Inflammatory macrophage (primary cell): ENCODE measurements around the gene TGIF1.

Source experiments
- DNase-seq, 2 donors: peaks; one replicate each; pipeline ENCODE4 v3.0.0-alpha.2; 2020 to 2022

TGIF1 gene

DNA sequence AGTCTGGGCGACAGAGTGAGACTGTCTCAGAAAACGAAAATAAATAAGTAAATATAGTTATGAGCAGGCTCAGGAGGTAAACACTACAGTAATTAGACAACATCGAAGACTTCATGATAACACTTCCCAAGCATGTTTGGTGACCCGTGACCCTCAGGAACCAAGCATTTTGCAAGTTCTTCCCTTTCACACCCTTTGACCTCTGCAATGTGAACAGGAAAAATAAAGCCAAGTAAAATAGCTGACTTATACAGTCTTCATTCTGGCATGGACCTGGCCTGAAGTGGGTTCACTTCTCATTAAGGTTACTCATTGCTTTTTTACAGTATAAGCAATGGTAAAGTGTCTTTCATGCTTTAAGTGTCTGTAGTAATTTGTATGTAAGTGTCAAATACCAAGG is 15.3 kb upstream of the TGIF1 start:
- DNase-seq: no peak

DNA sequence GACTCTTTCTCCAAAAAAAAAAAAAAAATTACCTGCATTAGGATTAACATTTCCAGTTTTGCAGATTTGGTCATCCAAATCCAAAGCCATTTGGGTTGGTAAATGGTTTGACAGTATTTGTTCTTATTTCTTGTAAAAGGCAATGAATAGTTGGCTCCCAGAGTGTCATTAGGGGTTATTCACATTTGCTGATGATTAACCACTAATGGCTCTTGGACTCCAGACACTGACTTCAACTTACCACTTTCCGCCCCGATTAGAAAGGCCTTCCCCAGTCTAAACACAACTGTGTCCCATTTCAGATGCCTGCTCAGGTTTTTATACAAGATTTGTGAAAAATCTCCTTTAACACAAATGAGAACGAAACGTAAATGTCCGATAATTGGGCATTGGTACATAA is 9.6 kb upstream of the TGIF1 start:
- no peak for DNase-seq

DNA sequence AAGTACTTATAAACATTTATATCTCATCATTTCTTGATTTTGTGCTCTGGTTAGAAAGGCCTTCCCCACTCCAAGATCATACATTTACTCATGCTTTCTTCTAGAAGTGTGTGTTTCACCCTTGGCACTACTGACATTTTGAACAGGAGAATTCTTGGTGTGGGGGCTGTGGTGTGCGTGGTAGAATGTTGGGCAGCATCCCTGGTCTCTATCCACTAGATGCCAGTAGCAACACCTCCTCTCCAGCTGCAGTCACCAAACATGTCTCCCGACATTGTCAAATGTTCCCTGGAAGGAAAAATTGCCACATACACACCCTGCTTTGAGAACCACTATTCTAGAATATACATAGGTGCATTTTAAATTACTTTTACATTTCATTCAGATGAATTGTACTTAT is 8.7 kb upstream of the TGIF1 start:
- peak; percentile 35 to 60 for DNase-seq

DNA sequence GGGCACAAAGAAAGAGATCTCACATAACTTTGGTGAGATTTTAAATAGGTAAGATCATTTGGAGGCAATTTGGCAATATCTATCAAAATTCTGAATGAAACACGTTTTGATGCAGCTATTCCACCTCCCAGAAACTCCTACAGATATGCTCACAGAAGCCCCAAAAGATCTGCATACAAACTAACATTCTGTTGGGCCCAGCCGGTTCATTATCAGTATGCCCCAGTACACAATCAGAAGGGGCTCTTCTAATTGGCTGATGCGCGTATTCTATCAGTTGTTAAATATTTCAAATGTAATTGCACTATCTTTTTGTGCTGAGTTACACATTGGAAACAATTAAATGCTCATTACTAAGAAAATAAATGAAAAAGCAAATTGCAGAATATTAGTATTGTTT is 7.1 kb upstream of the TGIF1 start:
- DNase-seq: no peak

DNA sequence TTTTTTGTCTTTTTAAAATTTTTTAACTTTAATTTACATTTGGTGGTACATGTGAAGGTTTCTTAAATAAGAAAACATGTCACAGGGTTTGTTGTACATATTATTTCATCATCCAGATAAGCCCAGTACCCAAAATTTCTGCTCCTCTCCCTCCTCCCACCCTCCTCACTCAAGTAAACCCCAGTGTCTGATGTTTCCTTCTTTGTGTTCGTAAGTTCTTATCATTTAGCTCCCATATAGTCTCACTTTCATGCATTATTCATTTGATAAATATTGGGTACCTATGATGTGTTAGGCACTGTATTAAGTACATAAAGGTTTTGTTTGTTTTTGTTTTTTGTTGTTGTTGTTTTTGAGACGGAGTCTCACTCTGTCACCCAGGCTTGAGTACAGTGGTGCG is 5.7 kb upstream of the TGIF1 start:
- no peak for DNase-seq

DNA sequence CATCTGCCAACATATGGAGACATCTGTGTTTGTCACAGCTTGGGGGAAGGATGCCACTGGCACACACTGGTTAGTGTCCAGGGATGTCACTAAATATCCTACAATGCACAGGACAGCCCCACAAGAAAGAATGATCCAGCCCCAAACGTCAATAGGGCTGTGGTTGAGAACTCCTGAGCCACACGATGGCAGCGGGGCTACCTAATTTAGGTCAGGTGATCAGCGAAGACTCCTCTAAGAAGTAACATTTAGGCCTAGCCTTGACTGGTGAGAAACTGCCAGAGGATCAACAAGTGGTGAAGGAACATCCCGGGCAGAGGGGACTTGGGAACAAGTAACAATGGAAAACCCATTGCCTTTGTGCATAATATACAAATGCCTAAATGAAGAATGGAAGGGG is 5.0 kb upstream of the TGIF1 start:
- DNase-seq: no peak

DNA sequence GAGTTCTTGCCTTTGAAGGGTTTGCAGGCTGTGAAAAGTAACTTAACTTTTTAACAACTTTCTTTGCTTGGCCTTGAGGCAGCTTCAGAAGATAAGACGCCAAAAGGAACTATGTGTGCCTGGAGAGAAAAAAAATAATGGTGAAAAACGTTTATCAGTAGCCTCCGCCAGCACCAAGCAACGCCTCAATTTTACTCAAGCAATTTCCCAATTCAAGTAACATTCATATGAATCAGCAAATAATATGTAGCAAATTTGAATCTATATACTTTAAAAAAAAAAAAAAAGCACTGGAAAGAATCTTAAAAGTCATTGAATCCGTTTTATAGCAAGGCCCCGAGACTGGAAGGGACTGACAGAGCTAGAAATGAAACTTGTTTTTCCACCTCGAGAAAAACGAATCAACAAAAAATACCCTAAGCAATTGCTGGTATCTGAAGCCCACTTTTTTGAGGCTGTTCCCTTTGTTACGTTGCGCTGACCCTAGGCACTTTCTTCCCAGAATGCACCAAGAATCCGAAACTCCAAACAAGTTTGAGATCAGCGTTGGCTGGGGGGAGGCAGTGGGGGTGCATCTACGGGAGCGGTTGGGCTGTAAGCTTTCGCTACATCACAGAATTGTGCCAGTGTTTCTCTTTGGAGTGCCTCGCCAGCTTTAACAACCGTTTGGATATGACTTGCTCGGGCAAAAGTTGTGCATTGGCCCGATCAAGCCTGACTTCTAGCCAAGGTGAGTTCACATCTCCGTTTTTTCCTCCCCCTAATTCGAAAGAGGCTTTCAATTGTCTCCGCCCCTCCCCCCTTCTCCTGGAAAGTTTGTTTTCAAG is 2.7 kb upstream of the TGIF1 start:
- peak; percentile 14 for DNase-seq

DNA sequence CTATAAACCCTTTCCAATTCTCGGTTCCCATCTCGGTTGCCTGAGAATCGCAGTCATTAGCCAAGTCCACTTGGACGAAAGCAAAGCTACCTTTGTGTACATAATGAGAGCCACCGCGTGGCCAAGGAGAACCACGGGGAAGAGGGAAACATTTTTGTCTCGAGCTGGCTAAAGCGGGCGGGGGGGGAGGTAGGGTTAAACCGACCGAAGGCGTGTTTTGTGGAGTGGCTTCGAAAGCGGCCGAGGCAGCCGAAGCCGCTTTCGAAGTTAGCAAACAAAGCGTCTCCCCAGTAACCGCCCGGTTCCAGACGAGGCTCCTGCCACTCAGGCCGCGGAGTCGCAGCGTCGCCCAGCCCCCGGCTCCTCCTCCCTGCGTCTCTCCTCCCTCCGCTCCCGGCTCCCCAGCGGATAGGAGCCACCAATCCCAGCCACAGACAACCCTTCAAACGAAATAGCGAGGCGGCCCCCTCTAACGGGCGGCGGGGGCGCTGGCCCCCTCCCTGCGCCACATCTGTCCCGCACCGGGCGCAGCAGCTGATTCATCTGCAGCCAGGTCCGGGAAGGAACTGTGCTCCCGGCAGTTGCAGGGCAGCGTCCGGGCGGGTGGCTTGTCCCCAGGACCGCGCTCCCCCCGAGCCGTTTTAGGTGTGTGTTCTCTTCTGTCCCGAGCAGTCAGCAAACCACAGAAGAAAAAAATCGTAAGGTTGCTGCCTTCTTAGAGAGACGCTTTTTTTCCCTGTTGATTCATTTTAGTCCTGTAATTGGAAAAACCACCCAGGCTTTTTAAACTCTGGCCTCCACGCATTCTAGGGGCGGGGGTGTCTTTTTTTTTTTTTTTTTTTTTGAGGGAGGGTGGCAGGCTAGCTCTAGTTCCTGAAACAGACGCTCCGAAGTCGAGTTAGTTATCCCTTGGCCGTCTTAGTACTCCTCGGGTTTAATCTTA is 1.8 kb upstream of the TGIF1 start:
- DNase-seq: peak; percentile 97

DNA sequence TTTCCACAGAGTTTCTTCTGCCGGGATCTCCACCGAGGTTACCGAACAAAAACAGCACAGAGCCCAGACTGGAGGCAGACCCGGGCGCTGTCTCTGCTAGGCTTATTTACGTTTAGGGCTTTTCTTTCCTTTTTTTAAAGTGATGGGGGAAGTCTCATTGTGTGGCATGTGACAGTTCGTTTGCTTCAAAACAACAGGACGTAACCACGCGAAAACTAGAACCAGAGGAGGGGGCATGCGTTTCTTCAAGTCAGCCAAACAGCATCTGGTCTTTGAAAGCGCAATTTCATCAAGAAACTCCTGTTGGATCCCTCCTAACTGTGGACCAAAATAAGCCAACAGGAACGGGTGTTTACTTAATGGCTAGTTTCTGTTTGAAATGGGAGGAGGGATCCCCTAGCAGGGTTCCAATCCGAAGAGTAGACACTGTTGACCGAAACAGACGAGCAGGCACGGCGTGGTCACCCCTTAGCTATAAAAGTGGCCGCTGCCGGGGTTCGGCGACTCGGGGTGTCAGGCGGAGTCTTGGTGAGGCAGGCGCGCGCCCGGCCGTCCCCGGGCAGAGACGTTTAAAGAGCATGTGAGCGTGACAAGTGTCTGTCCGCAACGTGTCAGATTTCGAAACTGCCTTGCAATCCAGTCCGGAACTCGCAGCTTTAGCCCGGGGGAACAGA is 997 bp upstream of the TGIF1 start:
- peak; percentile 98 to 99 for DNase-seq

DNA sequence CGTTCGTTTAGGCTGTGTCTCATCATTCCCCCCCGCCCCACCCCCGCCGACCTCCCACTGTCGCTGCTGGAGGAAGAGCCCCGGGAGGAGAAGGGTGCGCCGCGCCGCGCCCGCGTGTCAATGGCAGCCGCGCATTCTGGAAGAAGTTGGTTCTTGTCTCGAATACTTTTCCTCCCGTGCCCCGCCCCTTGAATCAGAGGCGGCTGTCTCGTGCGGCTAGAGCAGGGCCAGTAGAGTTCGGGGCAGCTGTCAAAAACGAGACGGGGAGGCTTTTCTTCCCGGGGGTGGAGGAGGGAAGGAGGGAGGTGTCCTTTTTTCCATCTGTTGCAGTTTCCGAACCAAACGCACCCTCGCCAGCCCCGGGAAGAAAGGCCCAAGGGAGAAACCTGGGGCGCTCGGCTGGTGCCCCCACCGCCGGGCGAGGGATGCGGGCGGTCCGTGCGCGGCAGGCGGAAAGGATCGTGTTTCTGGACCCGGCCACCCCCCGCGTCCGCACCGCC is 410 bp upstream of the TGIF1 start:
- DNase-seq: no peak

DNA sequence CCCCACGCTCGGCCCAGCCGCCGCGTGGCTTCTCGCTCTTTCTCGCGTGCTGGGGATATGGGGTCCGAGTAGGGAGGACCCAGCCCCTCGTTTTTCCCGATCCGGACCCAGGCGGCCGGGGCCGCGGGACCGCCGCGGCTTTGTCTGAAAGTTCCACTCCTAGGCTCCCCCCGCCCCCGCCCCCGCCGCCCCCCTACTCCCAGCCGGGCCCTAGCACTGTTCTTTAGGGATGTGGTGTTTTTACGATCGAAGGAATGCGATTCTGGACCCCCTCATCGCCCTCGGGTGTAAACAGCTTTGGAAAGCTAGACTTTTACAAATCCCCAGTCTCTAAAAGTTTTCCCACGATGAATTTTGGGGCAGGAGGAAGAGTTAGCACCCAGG is 819 bp downstream of the TGIF1 start:
- no peak for DNase-seq

DNA sequence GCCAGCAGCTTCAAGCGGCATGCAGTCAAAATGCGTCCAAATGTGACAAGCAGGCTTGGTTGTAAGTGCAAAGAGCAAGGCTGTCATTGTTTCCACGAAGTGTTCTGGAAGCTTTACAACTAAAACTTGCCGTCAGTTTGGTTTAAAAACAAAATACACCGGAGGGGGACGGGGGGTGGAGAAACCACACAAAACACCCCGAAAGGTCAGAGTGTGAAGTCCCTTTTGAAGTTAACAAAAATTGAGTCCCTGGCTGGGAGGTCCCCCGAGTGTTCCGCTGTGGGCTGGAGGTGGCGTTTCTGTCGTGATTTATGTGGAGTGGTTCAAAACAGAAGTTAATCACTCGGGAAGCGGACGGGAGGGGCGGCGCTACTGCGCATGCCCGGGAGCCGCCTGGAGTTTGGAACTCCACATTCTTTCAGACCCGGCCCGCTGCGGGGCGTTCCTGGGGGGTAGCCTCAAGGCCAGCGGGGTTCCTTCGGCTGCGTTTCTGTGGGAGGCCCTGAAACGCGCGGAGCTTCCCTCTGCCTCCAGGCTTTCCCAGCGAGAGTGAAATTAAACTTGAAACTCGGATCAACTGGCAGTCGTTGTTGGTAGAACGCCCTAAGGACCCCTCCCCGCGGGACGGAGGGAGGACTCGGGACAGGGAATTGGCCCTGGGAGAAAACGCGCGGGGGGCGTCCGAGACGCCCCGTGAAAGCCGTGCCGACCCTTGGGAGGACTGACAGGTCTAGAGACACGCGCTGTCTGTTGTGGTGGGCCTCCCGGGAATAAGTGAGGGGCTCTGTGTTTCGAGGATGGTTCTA is 1.4 kb downstream of the TGIF1 start:
- DNase-seq: peak; percentile 90 to 95

DNA sequence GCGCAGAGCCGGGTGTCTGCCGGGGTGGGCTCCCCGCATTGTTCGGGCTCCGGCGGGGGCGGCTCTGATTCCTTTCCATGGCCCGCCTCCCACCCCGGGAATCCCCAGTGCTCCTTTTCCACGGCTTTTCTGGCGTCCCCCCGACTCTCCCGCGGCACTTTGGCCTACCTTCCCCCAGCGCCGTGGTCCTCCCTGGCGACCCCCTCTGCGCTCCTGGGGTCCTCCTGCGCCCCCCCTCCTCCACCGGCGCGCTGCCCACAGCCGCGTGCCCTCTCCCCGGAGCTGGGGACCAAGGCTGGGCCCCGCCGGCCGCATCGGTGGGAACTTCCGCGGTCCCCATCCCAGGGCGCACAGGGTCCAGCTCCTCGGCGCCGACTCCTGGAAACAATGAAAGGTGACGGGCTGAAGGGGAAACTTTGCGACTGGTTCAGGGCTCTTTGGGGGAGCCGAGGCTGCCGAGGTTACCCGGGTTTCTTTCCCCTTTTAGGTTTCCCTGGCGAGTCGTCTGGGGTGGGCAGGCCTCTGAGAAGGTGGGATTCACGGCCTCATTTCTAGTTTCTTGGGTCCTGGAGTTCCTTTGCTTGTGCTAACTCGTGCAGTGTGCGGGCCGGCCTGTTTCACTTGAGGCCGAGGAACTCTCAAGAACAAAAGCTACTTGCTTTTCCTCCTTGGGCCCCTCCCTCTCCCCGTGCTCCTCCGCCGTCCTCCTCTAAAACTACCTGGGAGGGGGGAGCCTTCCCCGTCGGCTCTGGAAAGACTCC is 2.2 kb downstream of the TGIF1 start:
- DNase-seq: peak in 1 of 2 donors; percentile 26

DNA sequence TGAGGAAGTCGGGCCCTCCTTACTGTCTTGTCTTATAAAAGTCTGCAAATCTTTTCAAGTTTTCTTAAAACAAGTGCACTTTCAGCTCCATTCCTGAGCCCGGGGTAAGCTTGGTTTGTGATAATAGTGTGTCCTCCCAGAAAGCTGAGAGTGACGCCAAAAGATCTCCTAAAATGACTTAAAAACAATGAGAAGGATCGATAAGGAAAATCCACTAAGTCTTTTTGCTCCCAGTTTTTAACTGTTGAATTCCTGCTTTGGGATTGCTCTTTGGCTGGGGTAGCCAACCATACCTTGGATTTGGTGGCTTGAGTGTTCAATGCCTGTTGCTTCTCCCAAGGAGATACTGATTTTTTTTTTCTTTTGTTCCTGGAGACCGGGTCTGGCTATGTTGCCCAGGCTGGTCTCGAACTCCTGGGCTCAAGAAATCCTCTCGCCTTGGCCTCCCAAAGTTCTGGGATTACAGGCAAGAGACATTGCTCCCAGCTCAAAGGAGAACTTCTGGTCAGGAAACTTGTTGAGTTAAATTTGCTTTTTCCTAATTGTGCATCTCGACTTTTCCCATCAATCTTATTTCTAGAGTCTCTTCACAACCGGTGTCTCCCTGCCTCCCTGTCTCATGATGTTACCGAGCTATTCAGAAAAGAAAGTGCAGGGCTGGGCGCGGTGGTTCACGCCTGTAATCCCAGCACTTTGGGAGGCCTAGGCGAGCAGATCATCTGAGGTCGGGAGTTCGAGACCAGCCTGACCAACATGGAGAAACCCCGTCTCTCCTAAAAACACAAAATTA is 3.0 kb downstream of the TGIF1 start:
- no peak for DNase-seq

DNA sequence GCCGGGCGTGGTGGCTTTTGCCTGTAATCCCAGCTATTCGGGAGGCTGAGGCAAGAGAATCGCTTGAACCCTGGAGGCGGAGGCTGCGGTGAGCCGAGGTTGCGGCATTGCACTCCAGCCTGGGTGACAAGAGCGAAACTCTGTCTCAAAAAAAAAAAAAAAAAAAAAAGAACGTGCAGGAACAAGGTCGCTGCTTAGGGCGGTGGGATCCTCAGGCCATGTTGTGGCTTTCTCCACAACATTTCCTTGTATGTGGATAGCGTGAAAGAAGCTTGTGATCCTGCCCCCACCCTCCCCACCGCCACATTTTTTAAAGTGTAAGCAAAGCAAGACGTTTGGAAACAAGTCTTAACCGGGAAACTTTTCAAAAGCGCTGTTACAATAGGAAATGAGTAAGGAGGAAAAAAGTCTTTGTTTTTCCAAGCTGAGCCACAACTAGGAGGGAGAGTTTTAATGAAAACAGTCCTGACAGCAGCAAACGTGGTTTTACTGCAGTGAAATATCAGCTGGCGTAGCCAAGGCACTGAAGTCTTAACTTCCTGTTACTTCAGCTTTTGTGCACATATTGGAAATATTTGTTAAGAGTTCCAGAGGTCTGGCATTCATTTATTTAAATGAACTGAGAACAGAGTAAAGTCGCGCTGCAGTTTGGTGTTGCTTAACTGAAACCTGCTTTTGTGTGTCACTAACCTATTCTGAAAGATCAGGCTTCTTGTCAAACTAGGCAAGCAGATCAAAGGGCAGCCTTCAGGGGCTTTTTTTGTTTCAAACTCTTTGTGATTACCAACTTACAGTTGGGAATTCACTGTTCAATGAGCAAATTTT is 3.8 kb downstream of the TGIF1 start:
- peak; percentile 63 to 71 for DNase-seq

DNA sequence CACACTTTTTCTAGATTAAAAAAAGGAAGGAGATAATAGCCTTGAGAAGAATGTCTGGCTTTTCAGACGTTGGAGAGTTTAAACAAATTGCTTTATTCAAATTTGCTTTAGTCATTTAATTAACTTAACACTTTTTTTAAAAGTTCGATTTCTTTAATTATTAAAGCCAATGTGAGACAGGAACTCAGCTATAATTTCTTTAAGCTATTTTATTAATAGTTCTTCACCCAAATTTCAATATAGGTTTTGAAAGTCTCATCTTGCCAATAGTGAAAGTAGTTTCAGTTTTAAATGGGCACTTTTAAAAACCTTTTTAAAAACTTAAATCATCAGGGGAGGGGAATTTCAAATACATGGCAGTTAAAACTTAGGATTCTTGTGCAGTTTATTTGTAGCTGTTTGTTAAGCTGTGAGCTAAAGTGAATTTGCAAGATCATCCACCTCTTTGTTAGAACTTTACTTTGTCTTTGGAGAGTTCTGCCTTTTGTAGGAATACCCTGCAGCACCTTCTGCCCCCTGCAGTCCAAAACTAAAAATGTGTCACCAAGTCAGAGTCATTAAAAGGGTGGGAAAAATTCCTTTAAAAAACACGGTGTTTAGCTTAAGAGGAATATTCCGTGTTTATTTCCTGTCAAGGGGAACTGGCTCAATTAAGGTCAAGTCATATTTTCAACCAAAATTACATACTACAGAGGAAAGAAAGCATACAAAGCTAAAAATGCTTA is 4.6 kb downstream of the TGIF1 start:
- peak; percentile 55 to 56 for DNase-seq

DNA sequence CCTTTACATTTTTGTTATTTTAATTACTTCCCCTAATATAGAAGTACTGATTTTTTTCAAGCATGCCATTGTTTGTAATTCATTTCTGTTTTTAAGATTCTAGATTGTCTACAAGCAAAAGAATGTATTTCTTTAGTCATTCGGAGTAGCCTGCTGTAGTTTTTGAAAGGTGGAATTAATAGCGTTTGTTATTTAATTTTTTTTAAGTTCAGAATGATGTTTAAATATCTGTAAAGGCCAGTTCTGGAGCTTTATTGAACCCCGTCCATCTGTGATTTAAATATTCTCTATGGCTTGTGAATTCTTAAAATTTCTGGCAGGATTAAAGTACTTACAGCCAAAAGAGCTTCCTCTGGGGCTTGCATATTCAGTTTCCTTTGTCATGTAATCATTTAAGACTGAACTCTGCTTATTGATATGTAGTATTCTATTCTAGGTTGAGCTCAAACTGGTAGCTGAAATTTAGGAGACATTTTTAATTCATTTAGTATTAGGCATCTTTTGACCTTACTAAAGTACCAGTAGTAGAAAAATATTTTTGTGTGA is 5.2 kb downstream of the TGIF1 start:
- DNase-seq: no peak

DNA sequence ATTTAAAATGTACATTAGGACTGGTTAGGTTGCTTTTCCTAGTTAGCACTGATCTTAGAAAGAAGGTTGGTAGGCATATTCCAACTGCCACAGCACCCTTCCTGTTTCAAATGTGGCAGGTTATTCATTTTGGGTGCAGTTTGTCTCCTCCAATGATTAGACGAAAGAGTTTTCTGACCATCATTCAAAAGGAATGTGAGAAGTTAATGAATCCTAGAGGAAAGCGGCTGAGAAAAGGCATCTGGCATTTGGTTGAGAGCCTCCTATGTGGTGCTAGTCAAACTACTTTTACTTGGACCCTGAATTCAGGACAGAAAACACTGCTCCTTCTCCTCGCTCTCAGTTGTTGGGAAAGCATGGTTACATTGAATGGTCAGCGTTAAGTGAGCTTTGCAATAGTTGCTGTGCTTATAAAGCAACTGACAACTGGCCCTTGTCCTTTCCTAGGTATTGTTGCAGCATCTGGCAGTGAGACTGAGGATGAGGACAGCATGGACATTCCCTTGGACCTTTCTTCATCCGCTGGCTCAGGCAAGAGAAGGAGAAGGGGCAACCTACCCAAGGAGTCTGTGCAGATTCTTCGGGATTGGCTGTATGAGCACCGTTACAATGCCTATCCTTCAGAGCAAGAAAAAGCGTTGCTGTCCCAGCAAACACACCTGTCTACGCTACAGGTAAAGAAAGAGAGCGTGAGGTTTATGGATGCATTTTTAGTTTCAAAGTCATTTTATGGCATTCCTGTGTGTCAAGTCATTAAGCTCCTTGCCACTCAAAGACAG is 6.1 kb downstream of the TGIF1 start:
- DNase-seq: no peak
